GM21737 (cell line): ENCODE measurements around the gene SLC4A1.

Source experiments
- ATAC-seq: cut with Tn5 transposase; IDR thresholded peaks from one replicate; pipeline ENCODE4 v1.9.1; 2021; ENCODE audit warnings: mild to moderate bottlenecking, moderate library complexity; ENCODE audit not compliant: unreplicated experiment

SLC4A1 gene

GRCh38 chr17:44284024-44284400 lies 16.1 kb upstream of the SLC4A1 start:
- no peak for ATAC-seq

GRCh38 chr17:44283344-44284023 lies 15.5 kb upstream of the SLC4A1 start:
- ATAC-seq = no peak

GRCh38 chr17:44282264-44282663 lies 14.3 kb upstream of the SLC4A1 start:
- no peak for ATAC-seq

- ATAC-seq = no peak
These were observed 13.6 kb upstream of the SLC4A1 start for GRCh38 chr17:44281570-44281969.

GRCh38 chr17:44280392-44280937 lies 12.5 kb upstream of the SLC4A1 start:
- no peak for ATAC-seq

- peak; percentile 86 for ATAC-seq
These were observed 11.9 kb upstream of the SLC4A1 start for GRCh38 chr17:44279666-44280391.

GRCh38 chr17:44279346-44279665 lies 11.4 kb upstream of the SLC4A1 start:
- ATAC-seq = no peak

- ATAC-seq = no peak
These were observed 10.0 kb upstream of the SLC4A1 start for GRCh38 chr17:44277976-44278375.

- ATAC-seq = no peak
These were observed 5.7 kb upstream of the SLC4A1 start for GRCh38 chr17:44273607-44274006.

- no peak for ATAC-seq
These were observed 5.0 kb upstream of the SLC4A1 start for GRCh38 chr17:44272954-44273353.

GRCh38 chr17:44272321-44272951 lies 4.5 kb upstream of the SLC4A1 start:
- no peak for ATAC-seq

- ATAC-seq = no peak
These were observed 1.8 kb upstream of the SLC4A1 start for GRCh38 chr17:44269535-44270240.

GRCh38 chr17:44268709-44269534 lies 987 bp upstream of the SLC4A1 start:
- ATAC-seq = no peak

GRCh38 chr17:44267165-44267455 lies 825 bp downstream of the SLC4A1 start:
- ATAC-seq = no peak

- ATAC-seq = no peak
These were observed 1.4 kb downstream of the SLC4A1 start for GRCh38 chr17:44266402-44267164.

GRCh38 chr17:44263345-44263902 lies 4.5 kb downstream of the SLC4A1 start:
- ATAC-seq = no peak

- no peak for ATAC-seq
These were observed 5.2 kb downstream of the SLC4A1 start for GRCh38 chr17:44262654-44263225.

GRCh38 chr17:44260296-44260695 lies 7.6 kb downstream of the SLC4A1 start:
- ATAC-seq = no peak

GRCh38 chr17:44258811-44259351 lies 9.1 kb downstream of the SLC4A1 start:
- ATAC-seq = no peak
